Activated T-helper 1 cell treated with anti-CD3 and anti-CD28 coated beads, Interleukin-12 subunit alpha, Interleukin-12 subunit beta, Interleukin-2, Interleukin-4 antibody, amounts not matched to agents 30 ng/mL and 10 ng/mL and 1 ng/mL, durations not matched to agents 14 hours and 24 hours and 36 hours (primary cell): ENCODE measurements around the gene GABRP. TPM values are rescaled to one million over a fixed set of nuclear protein-coding genes. Genes with fewer than 3 reads are reported as not detected.

Source experiments
- DNase-seq: peaks from one replicate; pipeline ENCODE4 v3.0.0; 2021; ENCODE audit warnings: low spot score
- H3K27ac Mint-ChIP-seq: one replicate; pipeline ENCODE4 v1.8.0; 2021; ENCODE audit warnings: mild to moderate bottlenecking, mixed read lengths
- H3K27me3 Mint-ChIP-seq: one replicate; pipeline ENCODE4 v1.8.0; 2022; ENCODE audit warnings: mild to moderate bottlenecking, moderate library complexity, mixed read lengths; ENCODE audit not compliant: insufficient read depth
- H3K36me3 Mint-ChIP-seq: one replicate; pipeline ENCODE4 v1.8.0; 2021; ENCODE audit warnings: low read depth, mixed read lengths
- H3K4me1 Mint-ChIP-seq: one replicate; pipeline ENCODE4 v1.8.0; 2021; ENCODE audit warnings: low read depth, mixed read lengths
- H3K4me3 Mint-ChIP-seq: one replicate; pipeline ENCODE4 v1.8.0; 2021; ENCODE audit warnings: mild to moderate bottlenecking, moderate library complexity, mixed read lengths
- H3K9me3 Mint-ChIP-seq: one replicate; pipeline ENCODE4 v1.8.0; 2021; ENCODE audit warnings: mixed read lengths
- intact Hi-C: fragments of 100-400 bp; cut with micrococcal nuclease; formaldehyde crosslinking; loops from one replicate; pipeline ENCODE4 v1.15.1; 2024
- total RNA-seq: library from RNA; stranded (reverse); gene quantifications from 2 replicates; pipeline ENCODE4 v1.2.3, GENCODE V29; 2022

The GABRP gene
- total RNA-seq: not detected in 2 replicates

GRCh38 chr5:170783498-170784247, at the start of gene GABRP:
Gene GABRP (plus strand): TSS chr5:170783725. CDS start chr5:170788616, 4,891 bp downstream.
- H3K27ac Mint-ChIP-seq: no peak within 1 kb of the TSS
- H3K4me1 Mint-ChIP-seq: no peaks in the 10 kb centered on the region

GRCh38 chr5:170736966-170737365, 46.6 kb upstream of the GABRP start:
- DNase-seq: no peak
- no peaks in the 10 kb centered on the region for H3K9me3 Mint-ChIP-seq
- H3K4me3 Mint-ChIP-seq: no peak overlapping the region
- no peaks in the 10 kb centered on the region for H3K4me1 Mint-ChIP-seq
- peaks cover 7% of the 10 kb centered on the region for H3K27me3 Mint-ChIP-seq
- H3K27ac Mint-ChIP-seq: no peak overlapping the region
- intact Hi-C loops: no loop called here
- no peaks in the 10 kb centered on the region for H3K36me3 Mint-ChIP-seq

More at GRCh38 chr5:170783498-170784247, at the start of gene GABRP:
- no peak for DNase-seq
- peaks cover 2% of the 10 kb centered on the region for H3K27me3 Mint-ChIP-seq
- H3K4me3 Mint-ChIP-seq: no peak within 1 kb of the TSS
- no peaks in the 10 kb centered on the region for H3K9me3 Mint-ChIP-seq
- intact Hi-C loops: no loop called here
- H3K36me3 Mint-ChIP-seq: no peaks in the 10 kb centered on the region

- Mint-ChIP-seq H3K36me3 (no peaks in the 10 kb centered on the region), H3K4me1 (no peaks in the 10 kb centered on the region), H3K9me3 (no peaks in the 10 kb centered on the region), H3K27me3 (peaks cover 7% of the 10 kb centered on the region), H3K27ac (no peak overlapping the region), H3K4me3 (no peak overlapping the region)
- intact Hi-C loops: no loop called here
- no peak for DNase-seq
Measured at GRCh38 chr5:170737591-170737990, 45.9 kb upstream of the GABRP start.

GRCh38 chr5:170738840-170739239, 44.7 kb upstream of the GABRP start:
- DNase-seq: no peak
- H3K36me3 Mint-ChIP-seq: no peaks in the 10 kb centered on the region
- no peak overlapping the region for H3K4me3 Mint-ChIP-seq

GRCh38 chr5:170739446-170739845, 44.1 kb upstream of the GABRP start:
- Mint-ChIP-seq H3K4me1 (no peaks in the 10 kb centered on the region), H3K27me3 (peaks cover 10% of the 10 kb centered on the region)

More at GRCh38 chr5:170738840-170739239, 44.7 kb upstream of the GABRP start:
- H3K27ac Mint-ChIP-seq: no peak overlapping the region
- no peaks in the 10 kb centered on the region for H3K4me1 Mint-ChIP-seq
- no peaks in the 10 kb centered on the region for H3K9me3 Mint-ChIP-seq
- peaks cover 8% of the 10 kb centered on the region for H3K27me3 Mint-ChIP-seq
- intact Hi-C loops: no loop called here

GRCh38 chr5:170740551-170741205, 42.8 kb upstream of the GABRP start:
- no peak for DNase-seq
- Mint-ChIP-seq H3K27me3 (peaks cover 8% of the 10 kb centered on the region), H3K36me3 (no peaks in the 10 kb centered on the region), H3K4me1 (no peaks in the 10 kb centered on the region), H3K4me3 (no peak overlapping the region), H3K27ac (no peak overlapping the region), H3K9me3 (no peaks in the 10 kb centered on the region)
- intact Hi-C loops: no loop called here

More at GRCh38 chr5:170739446-170739845, 44.1 kb upstream of the GABRP start:
- intact Hi-C loops: no loop called here
- no peaks in the 10 kb centered on the region for H3K36me3 Mint-ChIP-seq
- no peaks in the 10 kb centered on the region for H3K9me3 Mint-ChIP-seq
- no peak for DNase-seq
- H3K4me3 Mint-ChIP-seq: no peak overlapping the region
- no peak overlapping the region for H3K27ac Mint-ChIP-seq

GRCh38 chr5:170741801-170742200, 41.7 kb upstream of the GABRP start:
- H3K27me3 Mint-ChIP-seq: peaks cover 8% of the 10 kb centered on the region
- intact Hi-C loops: no loop called here
- H3K9me3 Mint-ChIP-seq: no peaks in the 10 kb centered on the region
- no peak overlapping the region for H3K4me3 Mint-ChIP-seq
- no peaks in the 10 kb centered on the region for H3K36me3 Mint-ChIP-seq
- no peaks in the 10 kb centered on the region for H3K4me1 Mint-ChIP-seq
- DNase-seq: no peak
- no peak overlapping the region for H3K27ac Mint-ChIP-seq

GRCh38 chr5:170743876-170744212, 39.7 kb upstream of the GABRP start:
- intact Hi-C loops: loop anchor here (2.0 kb wide), 1 partner anchor 47 kb away; no protein-coding TSS in a partner anchor
- no peaks in the 10 kb centered on the region for H3K9me3 Mint-ChIP-seq
- no peak for DNase-seq
- H3K4me3 Mint-ChIP-seq: no peak overlapping the region
- H3K27me3 Mint-ChIP-seq: peaks cover 8% of the 10 kb centered on the region
- H3K36me3 Mint-ChIP-seq: no peaks in the 10 kb centered on the region
- no peaks in the 10 kb centered on the region for H3K4me1 Mint-ChIP-seq
- H3K27ac Mint-ChIP-seq: no peak overlapping the region

- no peaks in the 10 kb centered on the region for H3K4me1 Mint-ChIP-seq
- DNase-seq: no peak
- intact Hi-C loops: loop anchor here (2.0 kb wide), 1 partner anchor 45 kb away; no protein-coding TSS in a partner anchor
- peaks cover 8% of the 10 kb centered on the region for H3K27me3 Mint-ChIP-seq
- no peak overlapping the region for H3K27ac Mint-ChIP-seq
- no peaks in the 10 kb centered on the region for H3K9me3 Mint-ChIP-seq
- no peaks in the 10 kb centered on the region for H3K36me3 Mint-ChIP-seq
- no peak overlapping the region for H3K4me3 Mint-ChIP-seq
Measured at GRCh38 chr5:170745481-170746071, 37.9 kb upstream of the GABRP start.

- intact Hi-C loops: no loop called here
- Mint-ChIP-seq H3K9me3 (no peaks in the 10 kb centered on the region), H3K27ac (no peak overlapping the region), H3K27me3 (peaks cover 8% of the 10 kb centered on the region), H3K4me3 (no peak overlapping the region), H3K4me1 (no peaks in the 10 kb centered on the region), H3K36me3 (no peaks in the 10 kb centered on the region)
- no peak for DNase-seq
Measured at GRCh38 chr5:170746075-170746960, 37.2 kb upstream of the GABRP start.

GRCh38 chr5:170746961-170747340, 36.6 kb upstream of the GABRP start:
- Mint-ChIP-seq H3K27me3 (peaks cover 8% of the 10 kb centered on the region), H3K36me3 (no peaks in the 10 kb centered on the region), H3K27ac (no peak overlapping the region), H3K4me3 (no peak overlapping the region), H3K9me3 (no peaks in the 10 kb centered on the region), H3K4me1 (no peaks in the 10 kb centered on the region)
- intact Hi-C loops: no loop called here
- no peak for DNase-seq

GRCh38 chr5:170747357-170747756, 36.2 kb upstream of the GABRP start:
- DNase-seq: no peak
- Mint-ChIP-seq H3K9me3 (no peaks in the 10 kb centered on the region), H3K27ac (no peak overlapping the region), H3K27me3 (peaks cover 8% of the 10 kb centered on the region), H3K4me1 (no peaks in the 10 kb centered on the region), H3K4me3 (no peak overlapping the region), H3K36me3 (no peaks in the 10 kb centered on the region)
- intact Hi-C loops: no loop called here
